Brain microvascular endothelial cell (primary cell): ENCODE measurements around the gene MAP3K7.

Experiments
- DNase-seq: peaks from one replicate; pipeline ENCODE4 v3.0.0-alpha.2; 2020
- H3K27ac ChIP-seq: fragments of 250-450 bp; sonication (Bioruptor Pico); 2 replicates; pipeline ENCODE4 v1.5.1; 2020; ENCODE audit warnings: mild to moderate bottlenecking, moderate library complexity
- H3K27me3 ChIP-seq: fragments of 250-450 bp; sonication (Bioruptor Pico); replicated peaks from 2 replicates; pipeline ENCODE4 v1.5.1; 2020; ENCODE audit warnings: mild to moderate bottlenecking
- H3K36me3 ChIP-seq: fragments of 250-450 bp; sonication (Bioruptor Pico); replicated peaks from 2 replicates; pipeline ENCODE4 v1.5.1; 2020; ENCODE audit warnings: mild to moderate bottlenecking
- H3K4me3 ChIP-seq: 2 replicates; pipeline ENCODE4 v1.5.1; 2011; ENCODE audit warnings: low read depth, mild to moderate bottlenecking, control low read depth, low read length, moderate library complexity
- in situ Hi-C: cut with HindIII; loops from 2 replicates; pipeline ENCODE4 v1.10.0; 2017; ENCODE audit warnings: low sequenced_read_pairs, low pct_ligation_motif_present
- TF ChIP-seq, protein P1 (sequence below): IDR thresholded peaks from 2 replicates; pipeline ENCODE4 v1.5.1; 2011; ENCODE audit warnings: low read depth, mild to moderate bottlenecking, moderate library complexity, low read length, control low read depth, inconsistent platforms; ENCODE audit errors: missing control alignments

Gene MAP3K7

DNA sequence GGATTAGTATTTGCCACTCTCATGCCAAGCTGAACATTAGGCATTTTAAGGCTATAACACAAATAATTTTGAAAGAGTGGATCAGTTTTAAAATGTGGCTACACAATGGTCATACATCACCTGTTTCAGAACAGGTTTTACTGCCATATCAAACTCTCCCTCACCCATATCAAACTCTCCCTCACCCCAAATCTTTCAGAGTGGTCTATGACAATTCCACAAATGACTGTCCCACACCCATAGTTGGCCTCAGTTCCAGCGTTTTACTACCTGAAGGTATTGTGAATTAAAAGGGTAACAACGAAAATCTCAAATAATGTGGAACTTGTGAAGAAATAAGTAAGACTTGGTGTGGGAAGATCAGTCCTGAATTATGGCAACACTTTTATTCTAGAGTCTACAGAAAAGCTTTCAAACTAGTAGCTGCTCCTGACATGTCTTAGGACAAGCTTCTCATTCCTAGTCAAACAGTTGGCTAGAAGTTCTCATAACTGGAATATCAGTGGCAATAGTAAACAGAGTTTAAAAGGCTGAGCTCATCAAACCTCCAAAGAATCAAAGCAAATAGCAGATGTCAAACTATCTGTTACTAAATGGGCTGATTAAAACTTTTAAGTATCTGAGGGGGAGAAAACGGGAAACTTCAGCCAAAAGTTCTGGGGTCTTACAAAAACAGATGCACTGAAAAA lies 52.4 kb downstream of the MAP3K7 start:
- in situ Hi-C loops, result no loop called here
- DNase-seq, result no peak
- H3K27ac ChIP-seq, result no peak overlapping the region
- H3K27me3 ChIP-seq, result no peaks in the 10 kb centered on the region
- TF ChIP-seq, protein P1, sequence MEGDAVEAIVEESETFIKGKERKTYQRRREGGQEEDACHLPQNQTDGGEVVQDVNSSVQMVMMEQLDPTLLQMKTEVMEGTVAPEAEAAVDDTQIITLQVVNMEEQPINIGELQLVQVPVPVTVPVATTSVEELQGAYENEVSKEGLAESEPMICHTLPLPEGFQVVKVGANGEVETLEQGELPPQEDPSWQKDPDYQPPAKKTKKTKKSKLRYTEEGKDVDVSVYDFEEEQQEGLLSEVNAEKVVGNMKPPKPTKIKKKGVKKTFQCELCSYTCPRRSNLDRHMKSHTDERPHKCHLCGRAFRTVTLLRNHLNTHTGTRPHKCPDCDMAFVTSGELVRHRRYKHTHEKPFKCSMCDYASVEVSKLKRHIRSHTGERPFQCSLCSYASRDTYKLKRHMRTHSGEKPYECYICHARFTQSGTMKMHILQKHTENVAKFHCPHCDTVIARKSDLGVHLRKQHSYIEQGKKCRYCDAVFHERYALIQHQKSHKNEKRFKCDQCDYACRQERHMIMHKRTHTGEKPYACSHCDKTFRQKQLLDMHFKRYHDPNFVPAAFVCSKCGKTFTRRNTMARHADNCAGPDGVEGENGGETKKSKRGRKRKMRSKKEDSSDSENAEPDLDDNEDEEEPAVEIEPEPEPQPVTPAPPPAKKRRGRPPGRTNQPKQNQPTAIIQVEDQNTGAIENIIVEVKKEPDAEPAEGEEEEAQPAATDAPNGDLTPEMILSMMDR, result no peak
- H3K4me3 ChIP-seq, result no peak overlapping the region
- peaks cover 5% of the 10 kb centered on the region for H3K36me3 ChIP-seq

DNA sequence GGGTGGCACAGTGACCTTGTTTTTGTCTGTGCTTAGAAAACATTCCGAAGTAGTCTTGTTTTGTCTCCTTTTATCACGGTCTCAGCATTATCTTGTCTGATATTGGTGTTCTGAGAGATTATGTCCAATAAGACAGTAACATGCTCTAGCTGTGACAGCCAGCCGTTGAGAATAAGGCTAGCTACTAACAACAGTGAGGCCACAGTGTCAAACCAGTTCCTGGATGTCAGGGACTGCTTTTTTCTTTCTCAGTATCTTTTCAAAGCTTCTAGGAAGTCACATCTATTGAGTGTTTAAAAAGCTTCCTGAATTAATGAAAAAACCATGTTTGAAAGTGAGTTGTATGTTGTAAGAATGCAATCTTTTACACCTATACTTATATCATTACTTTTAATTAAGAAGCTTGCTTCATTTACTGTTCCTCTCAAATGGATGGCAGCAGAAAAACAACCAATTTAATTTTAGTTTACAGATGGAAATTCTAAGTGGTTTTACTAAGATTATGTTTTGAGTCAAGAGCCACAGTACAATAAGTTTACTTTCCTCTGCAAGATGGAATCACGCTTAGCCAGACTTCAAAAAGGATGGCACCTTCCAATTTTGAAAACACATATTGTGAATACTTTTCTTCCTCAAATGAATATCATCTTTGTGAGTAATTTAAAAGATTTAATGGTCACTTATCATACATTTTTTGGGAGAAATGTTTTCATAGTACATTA lies 53.1 kb downstream of the MAP3K7 start:
- in situ Hi-C loops, result no loop called here
- Histone ChIP-seq H3K36me3 (peaks cover 5% of the 10 kb centered on the region), H3K27ac (no peak overlapping the region), H3K4me3 (no peak overlapping the region), H3K27me3 (no peaks in the 10 kb centered on the region)
- no peak for DNase-seq
- TF ChIP-seq, protein P1, result no peak

DNA sequence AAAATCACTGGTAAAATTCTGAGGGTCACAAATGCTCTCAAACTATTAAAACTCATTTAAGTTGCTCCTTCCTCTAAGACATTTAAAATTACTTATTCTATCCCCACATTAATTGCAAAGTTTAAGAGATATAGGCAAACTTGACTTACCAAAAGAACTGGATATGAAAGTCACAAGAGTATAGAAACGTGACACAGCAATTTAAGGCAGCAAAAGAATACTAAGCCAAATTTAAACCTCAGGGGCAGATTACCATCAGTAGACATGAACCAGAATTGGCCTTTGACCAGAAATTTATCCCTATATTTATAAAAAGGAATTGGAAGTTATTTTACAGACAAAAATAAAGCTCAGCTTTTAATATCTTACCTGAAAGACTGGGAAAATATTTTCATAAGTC lies 56.0 kb downstream of the MAP3K7 start:
- Histone ChIP-seq H3K4me3 (no peak overlapping the region), H3K36me3 (peaks cover 5% of the 10 kb centered on the region), H3K27me3 (no peaks in the 10 kb centered on the region), H3K27ac (no peak overlapping the region)
- in situ Hi-C loops, result no loop called here
- TF ChIP-seq, protein P1, result no peak
- DNase-seq, result no peak

DNA sequence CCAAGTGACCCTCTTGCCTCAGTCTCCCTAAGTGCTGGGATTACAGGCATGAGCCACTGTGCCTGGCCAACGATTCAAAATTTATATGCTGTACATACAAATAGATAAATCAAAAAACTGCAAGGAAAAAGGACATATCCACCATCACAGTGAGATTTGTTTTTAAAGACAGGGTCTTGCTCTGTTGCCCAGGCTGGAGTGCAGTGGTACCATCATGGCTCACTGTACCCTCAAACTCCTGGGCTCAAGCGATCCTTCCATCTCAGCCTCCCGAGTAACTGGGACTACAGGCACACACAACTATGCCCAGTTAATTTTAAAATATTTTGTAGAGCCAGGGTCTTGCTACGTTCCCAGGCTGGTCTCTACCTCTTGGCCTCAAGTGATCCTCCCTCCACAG lies 61.5 kb downstream of the MAP3K7 start:
- peaks cover 7% of the 10 kb centered on the region for H3K36me3 ChIP-seq
- in situ Hi-C loops, result no loop called here
- TF ChIP-seq, protein P1, result no peak

DNA sequence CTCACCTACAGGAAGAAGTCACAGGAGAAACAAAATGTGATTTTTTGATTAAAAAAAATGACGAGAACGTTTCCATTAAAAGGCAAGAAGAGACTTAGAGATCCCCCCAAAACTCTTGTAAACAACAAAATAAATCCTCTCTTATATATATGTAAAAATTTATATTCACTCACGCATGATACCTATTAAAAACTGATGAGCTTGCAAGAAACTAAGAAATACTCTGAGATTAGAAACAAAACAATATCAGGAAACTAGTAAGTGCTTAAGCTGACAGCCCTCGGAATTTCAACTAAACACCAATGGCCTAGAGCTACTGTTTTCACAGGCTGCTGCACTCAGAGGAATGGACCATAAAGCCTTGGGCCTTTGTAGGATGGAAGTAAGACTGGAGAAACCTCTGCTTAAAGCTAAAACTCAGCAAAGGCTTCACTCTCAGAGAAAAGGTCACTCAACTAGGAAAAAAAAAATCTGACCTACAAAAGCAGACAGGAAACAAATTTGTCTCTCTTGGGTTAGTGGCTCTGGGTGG lies 63.0 kb downstream of the MAP3K7 start:
- H3K27ac ChIP-seq, result no peak overlapping the region
- no peaks in the 10 kb centered on the region for H3K27me3 ChIP-seq
- no peak for DNase-seq
- in situ Hi-C loops, result no loop called here
- H3K36me3 ChIP-seq, result peaks cover 7% of the 10 kb centered on the region
- no peak overlapping the region for H3K4me3 ChIP-seq
- TF ChIP-seq, protein P1, result no peak

More for the DNA sequence above, 61.5 kb downstream of the MAP3K7 start:
- Histone ChIP-seq H3K4me3 (no peak overlapping the region), H3K27me3 (no peaks in the 10 kb centered on the region), H3K27ac (no peak overlapping the region)
- no peak for DNase-seq
